HG03442 (cell line): ENCODE measurements around the gene OR52N5.

Experiments
- ATAC-seq: cut with Tn5 transposase; IDR thresholded peaks from one replicate; pipeline ENCODE4 v1.9.1; 2021; ENCODE audit warnings: mild to moderate bottlenecking, moderate library complexity; ENCODE audit not compliant: unreplicated experiment

OR52N5 gene

GRCh38 chr11:5726351-5726750, 56.8 kb downstream of the OR52N5 start:
- no peak for ATAC-seq
